Spleen (tissue), 7 donors: Measurements from ENCODE around the gene VPS54.

ENCODE experiments used
- CTCF ChIP-seq, 11 experiments: fragments of 200-600 bp in 7 of 11; fragments of 450-650 bp in 4 of 11; sonication (generic) in 4 of 11; IDR thresholded peaks in 8 of 11; conservative IDR thresholded peaks in 3 of 11; 1 replicate in 7 of 11; 2 replicates in 4 of 11; pipeline versions ENCODE4 v1.4.0 to v1.8.0; 2016 to 2021; ENCODE audit warnings: antibody characterized with exemption in 11 of 11, inconsistent platforms in 4 of 11, mild to moderate bottlenecking in 1 of 11
- POLR2A ChIP-seq, 3 donors: fragments of 450-650 bp; IDR thresholded peaks; one replicate each; pipeline ENCODE4 v1.5.1; 2017; ENCODE audit warnings: antibody characterized with exemption in 3 of 3, mild to moderate bottlenecking in 1 of 3
- POLR2AphosphoS5 ChIP-seq, 3 donors: sonication (generic); formaldehyde crosslinking; IDR thresholded peaks; one replicate each; pipeline ENCODE4 v1.5.1; 2017; ENCODE audit warnings: antibody characterized with exemption in 3 of 3
- donor health status: DM: no; HTN: no; CAD: no; lungs with moderate emphysema.
- donor health status: DM: no; HTN: no; CAD: no.
- donor health status: DM: no; HTN: no; CAD: no.

DNA sequence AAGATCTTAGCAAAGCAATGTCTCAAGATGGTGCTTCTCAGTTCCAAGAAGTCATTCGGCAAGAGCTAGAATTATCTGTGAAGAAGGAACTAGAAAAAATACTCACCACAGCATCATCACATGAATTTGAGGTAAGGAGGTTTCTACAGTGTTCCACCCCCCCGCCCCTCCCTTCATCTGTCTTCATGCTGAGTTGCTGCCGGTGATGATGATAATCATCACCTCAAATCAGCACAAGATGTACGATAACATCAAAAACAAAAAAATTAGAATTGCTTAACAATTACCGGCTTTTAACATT, 163.0 kb downstream of the VPS54 start:
- no peak for TF ChIP-seq POLR2A (IDR thresholded peaks at IDR 0.05)
- TF ChIP-seq POLR2AphosphoS5 (IDR thresholded peaks at IDR 0.05), result no peak
- TF ChIP-seq CTCF (IDR thresholded peaks at IDR 0.05 in 8 of 11, conservative IDR thresholded peaks at IDR 0.05 in 3 of 11), result no peak
